NCI-H526 treated with DMSO at 0.1 percent for 48 hours (cell line): ENCODE data around the gene CXXC5.

Experiments
- DNase-seq: peaks from one replicate; lab custom pipeline; 2025; lab: John Stamatoyannopoulos, UW

Gene CXXC5

DNA sequence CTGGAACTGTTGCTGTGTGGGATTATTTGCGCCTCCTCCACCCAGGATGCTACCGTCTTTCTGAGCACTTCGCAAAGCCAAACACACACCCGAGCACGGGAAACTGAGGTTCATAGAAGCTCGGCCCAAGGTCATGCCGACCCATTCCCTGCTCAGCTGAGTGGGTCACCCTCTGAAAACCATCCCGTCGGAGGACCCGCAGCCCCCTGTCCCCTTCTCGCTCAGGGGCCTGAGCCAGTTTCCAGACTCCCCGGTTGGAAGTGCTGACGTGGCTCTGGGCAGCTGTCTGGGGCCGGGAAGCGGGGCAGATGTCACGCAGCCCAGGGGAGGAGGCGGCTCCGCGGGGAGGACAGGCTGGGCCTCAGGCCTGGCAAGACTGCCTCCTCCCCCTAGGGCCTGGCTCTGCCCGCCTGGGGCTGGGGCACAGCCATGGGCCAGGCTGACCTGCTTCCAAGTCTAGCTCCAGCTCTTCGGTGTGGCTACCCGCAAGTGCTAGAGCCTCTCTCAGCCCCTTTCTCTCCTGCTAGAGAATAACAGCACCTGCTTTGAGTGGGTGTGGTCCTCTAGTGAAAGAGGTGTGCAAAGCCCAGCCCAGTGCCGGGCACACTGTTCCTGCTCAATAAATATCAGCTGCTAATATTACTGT is 9.9 kb upstream of the CXXC5 start:
- peak; percentile 86 for DNase-seq

DNA sequence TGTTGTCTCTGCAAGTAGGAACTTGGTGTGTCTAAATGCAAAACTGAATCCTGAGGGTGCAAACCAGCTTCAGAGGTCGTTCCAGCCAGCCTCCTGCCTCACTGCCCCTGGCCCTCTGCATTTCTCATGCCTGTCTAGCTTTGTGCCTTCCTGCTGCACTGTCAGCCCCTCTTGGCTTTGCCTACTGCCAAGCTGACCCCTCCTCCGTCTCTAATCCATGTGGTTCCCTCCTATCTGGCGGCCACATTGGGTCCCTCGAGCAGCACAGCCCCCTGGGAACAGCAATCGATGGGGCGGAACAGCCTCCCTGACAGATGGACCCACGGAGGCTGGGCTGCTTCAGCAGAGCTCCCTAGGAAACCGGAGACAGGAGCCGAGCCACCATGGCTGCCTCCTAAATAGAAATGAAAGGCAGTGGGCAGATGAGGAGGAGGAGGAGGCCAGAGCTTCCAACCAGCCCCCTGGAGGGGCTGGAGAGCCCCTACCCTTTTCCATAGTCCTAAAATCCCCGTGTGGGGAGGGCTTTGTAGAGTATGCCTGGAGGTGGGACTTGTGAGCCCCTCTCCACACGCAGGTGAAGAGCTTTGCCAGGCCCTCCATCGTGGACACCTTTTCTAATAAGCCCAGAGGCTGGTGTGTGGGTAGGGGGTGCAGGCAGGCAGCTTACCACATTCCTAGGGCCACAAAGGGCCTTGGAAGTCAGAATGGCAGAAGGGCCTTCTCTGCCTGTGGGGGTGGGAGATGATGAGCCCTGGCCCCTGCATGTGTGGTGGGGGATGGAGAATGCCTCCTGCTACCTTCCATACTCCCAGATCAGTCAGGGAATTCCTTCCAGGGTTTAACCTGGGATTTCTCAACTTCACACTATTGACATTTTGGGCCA is 9.2 kb upstream of the CXXC5 start:
- DNase-seq: peak; percentile 77

- no peak for DNase-seq
Observed at GRCh38 chr5:139639619-139640380, 8.3 kb upstream of the CXXC5 start.

GRCh38 chr5:139640421-139641115 is 7.6 kb upstream of the CXXC5 start:
- no peak for DNase-seq

GRCh38 chr5:139641116-139642080 is 6.8 kb upstream of the CXXC5 start:
- no peak for DNase-seq

DNA sequence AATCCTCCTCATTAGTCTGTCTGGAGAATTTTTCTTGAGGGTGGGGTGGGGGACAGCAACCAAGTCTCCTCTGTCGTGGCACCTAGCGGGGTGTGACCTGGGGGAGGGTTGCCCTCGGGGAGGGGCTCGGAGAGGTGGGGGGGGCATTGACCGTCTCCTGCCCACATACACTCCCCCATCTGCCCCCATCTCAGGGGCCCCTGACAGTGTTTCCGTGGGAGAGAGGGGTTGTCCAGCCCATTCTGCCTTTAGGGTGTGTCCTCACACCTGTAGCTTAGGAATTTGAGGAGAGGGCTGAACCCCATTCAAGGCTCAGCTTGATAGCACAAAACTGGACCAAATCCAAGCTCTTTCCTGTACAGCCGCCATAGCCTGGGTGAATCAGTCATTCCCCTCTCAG is 5.9 kb upstream of the CXXC5 start:
- no peak for DNase-seq

- DNase-seq: peak; percentile 44
Observed at GRCh38 chr5:139642891-139643871, 5.0 kb upstream of the CXXC5 start.

GRCh38 chr5:139644001-139644456 is 4.1 kb upstream of the CXXC5 start:
- no peak for DNase-seq

GRCh38 chr5:139644646-139645429 is 3.3 kb upstream of the CXXC5 start:
- DNase-seq: no peak

GRCh38 chr5:139645430-139645871 is 2.7 kb upstream of the CXXC5 start:
- DNase-seq: no peak

DNA sequence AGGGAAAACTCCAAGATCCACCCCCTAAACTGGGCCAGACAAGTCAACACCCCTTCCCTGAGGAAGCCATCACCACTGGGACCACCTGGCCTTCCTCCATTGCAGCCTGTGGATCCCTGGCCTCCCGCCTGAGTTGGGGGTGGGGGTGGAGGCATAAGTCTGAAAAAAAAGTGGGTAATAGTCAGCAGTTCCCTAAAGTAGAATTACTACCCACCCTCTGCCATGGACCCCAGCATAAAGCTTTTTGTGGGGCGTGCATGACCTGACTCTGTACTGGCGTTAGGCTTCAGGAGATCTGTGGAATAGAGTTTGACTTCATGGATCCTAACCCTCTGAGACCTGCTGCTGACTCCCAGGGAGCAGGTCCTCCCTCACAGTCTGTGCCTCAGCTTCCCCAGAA is 2.0 kb upstream of the CXXC5 start:
- no peak for DNase-seq

- DNase-seq: no peak
Observed at GRCh38 chr5:139646912-139647505, 1.1 kb upstream of the CXXC5 start.

DNA sequence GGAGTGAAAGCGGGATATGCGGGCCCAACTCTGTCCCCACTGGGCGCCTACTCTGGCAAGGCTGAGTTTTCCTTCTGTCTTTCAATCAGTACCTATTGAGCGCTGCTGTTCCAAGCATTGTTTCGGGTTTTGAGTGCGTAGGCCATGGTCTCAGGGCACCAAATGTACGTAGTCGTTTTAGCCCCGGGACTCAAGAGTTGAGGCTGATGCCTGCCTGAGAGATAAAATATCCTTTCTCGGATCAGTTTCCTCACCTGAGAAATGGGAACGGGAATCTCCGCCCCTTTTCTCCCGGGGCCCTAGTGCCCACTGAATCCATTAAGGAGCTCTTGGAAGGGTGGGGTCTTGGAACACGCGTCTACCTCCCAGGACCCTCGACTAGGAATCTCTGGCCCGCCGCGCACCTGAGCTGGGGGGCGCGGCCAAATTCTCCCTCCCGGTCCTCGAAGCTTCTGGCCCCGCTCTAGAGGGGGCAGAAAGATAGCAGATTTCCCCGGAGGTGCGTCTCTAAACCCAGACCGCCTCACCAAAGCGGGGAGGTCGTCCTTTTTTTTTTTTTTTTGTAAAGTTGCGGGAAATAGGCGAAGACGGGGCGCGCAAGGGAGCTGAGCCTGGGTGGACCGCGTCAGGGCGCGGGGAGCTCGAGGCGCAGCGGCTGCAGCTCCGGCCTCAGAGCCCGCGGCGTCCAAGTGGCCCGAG is 494 bp upstream of the CXXC5 start:
- no peak for DNase-seq

DNA sequence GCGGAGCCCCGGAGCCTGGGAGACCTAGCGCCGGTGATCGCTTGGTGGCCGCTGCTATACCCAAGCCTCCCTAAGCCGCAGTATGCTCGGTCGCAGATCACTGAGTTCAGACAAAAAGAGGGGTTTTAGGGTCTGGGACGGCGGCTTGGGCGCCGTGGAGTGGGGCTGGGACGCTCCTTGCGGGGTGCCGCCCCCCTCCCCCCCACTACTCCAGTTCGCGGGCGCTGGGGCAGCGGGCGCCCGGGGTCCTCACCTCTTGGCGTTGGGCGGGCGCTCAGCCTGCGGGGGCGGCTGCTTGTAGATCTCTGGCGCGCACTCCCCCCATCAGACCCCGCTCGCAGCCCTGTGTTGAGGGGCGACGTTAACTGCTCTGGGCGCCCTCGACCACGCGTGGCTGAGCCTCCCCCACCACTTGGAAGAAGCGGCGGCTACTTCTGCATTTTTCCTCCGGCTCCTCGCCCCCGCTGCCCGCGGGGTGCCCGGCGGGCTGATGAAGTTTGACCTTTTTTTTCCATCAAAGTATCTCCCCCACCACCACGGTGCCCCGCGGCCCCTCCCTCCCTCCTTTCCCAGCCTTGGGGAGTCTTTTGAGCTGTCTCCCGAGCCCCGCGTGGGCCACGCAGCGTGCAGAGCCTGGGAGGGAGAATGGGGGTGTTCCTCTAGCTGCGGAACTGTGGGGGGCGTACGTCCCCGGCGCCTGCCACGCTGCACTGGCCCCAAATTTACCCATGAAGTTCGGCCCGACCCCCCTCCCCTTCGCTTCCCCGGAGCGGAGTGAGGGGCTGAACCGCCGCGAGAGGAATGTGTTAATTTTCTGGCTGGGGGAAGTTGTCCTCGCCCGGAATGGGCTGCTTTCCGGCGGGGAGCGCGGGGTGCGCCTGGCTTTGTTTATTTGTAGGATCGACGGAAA is 1.2 kb downstream of the CXXC5 start:
- DNase-seq: no peak

GRCh38 chr5:139650031-139650688 is 2.0 kb downstream of the CXXC5 start:
- DNase-seq: no peak

GRCh38 chr5:139650689-139651042 is 2.5 kb downstream of the CXXC5 start:
- DNase-seq: no peak
